Fibroblast of lung (primary cell): ENCODE measurements around the gene MREG. TPM values are rescaled to one million over a fixed set of nuclear protein-coding genes. Genes with fewer than 3 reads are reported as not detected.
A peak's percentile ranks its signal among the peaks of the same experiment; 100 is the strongest.
"Not testable (repeated sequence)": the region's sequence is repeated elsewhere in the genome, so short reads cannot be mapped to it uniquely, and the experiment has no call there.

Source experiments
- DNase-seq, 2 donors: peaks; one replicate each; pipeline versions ENCODE4 v3.0.0 to v3.0.0-alpha.2; 2010; ENCODE audit warnings: low read depth in 2 of 2
- H2AFZ ChIP-seq: 2 replicates; pipeline ENCODE4 v1.5.1; 2012; ENCODE audit warnings: low read length, control low read depth, inconsistent platforms
- H3K27ac ChIP-seq: 2 replicates; pipeline ENCODE4 v1.5.1; 2011; ENCODE audit warnings: low read length, control low read depth; ENCODE audit not compliant: insufficient read depth
- H3K27me3 ChIP-seq: 2 replicates; pipeline ENCODE4 v1.5.1; 2011; ENCODE audit warnings: mild to moderate bottlenecking, low read length; ENCODE audit not compliant: control insufficient read depth, insufficient read depth
- H3K36me3 ChIP-seq: 2 replicates; pipeline ENCODE4 v1.5.1; 2011; ENCODE audit warnings: low read length; ENCODE audit not compliant: control insufficient read depth, insufficient read depth
- H3K4me1 ChIP-seq: 2 replicates; pipeline ENCODE4 v1.5.1; 2011; ENCODE audit warnings: low read length; ENCODE audit not compliant: control insufficient read depth, insufficient read depth; ENCODE audit errors: extremely low read depth
- H3K4me2 ChIP-seq: 2 replicates; pipeline ENCODE4 v1.5.1; 2011; ENCODE audit warnings: low read length, control low read depth; ENCODE audit not compliant: insufficient read depth; ENCODE audit errors: extremely low read depth
- H3K4me3 ChIP-seq, 4 experiments: fragments of 200-600 bp in 1 of 4; sonication (generic) in 1 of 4; replicated peaks in 1 of 4; 2 replicates each; pipeline ENCODE4 v1.5.1; 2011 to 2016; ENCODE audit warnings: low read length in 4 of 4, low read depth in 3 of 4, mild to moderate bottlenecking in 3 of 4, control low read depth in 2 of 4, inconsistent platforms in 1 of 4, mixed read lengths in 1 of 4; ENCODE audit not compliant: insufficient read depth in 1 of 4; ENCODE audit errors: control extremely low read depth in 1 of 4
- H3K79me2 ChIP-seq: 2 replicates; pipeline ENCODE4 v1.5.1; 2012; ENCODE audit warnings: mild to moderate bottlenecking, low read length, inconsistent platforms; ENCODE audit not compliant: control insufficient read depth, insufficient read depth
- H3K9ac ChIP-seq: 2 replicates; pipeline ENCODE4 v1.5.1; 2011; ENCODE audit warnings: mild to moderate bottlenecking, low read length, control low read depth; ENCODE audit not compliant: insufficient read depth
- H3K9me3 ChIP-seq: 2 replicates; pipeline ENCODE4 v1.5.1; 2012; ENCODE audit warnings: low read depth, low read length; ENCODE audit not compliant: control insufficient read depth, insufficient read depth
- H4K20me1 ChIP-seq: 2 replicates; pipeline ENCODE4 v1.5.1; 2011; ENCODE audit warnings: low read length; ENCODE audit not compliant: control insufficient read depth, insufficient read depth; ENCODE audit errors: extremely low read depth
- CTCF ChIP-seq, 2 donors: IDR thresholded peaks in 1 of 2; conservative IDR thresholded peaks in 1 of 2; 1 replicate in 1 of 2; 2 replicates in 1 of 2; pipeline ENCODE4 v1.5.1; 2011 to 2012; ENCODE audit warnings: low read length in 2 of 2, control low read depth in 1 of 2, inconsistent platforms in 1 of 2, low read depth in 1 of 2, mild to moderate bottlenecking in 1 of 2
- EZH2 ChIP-seq: IDR thresholded peaks from 2 replicates; pipeline ENCODE4 v1.5.1; 2012; ENCODE audit warnings: low read length, control low read depth, mild to moderate bottlenecking; ENCODE audit errors: missing control alignments
- polyA plus RNA-seq, 2 donors: library from polyadenylated mRNA; depleted of rRNA in 1 of 2; stranded (reverse) in 1 of 2; unstranded in 1 of 2; fragments of >200 nt; gene quantifications; 2 replicates each; pipeline ENCODE4 v1.2.1, GENCODE V29; 2011 to 2012; ENCODE audit warnings: missing spikeins in 1 of 2
- total RNA-seq: library from RNA; depleted of rRNA; stranded (reverse); fragments of >200 nt; gene quantifications from 2 replicates; pipeline ENCODE4 v1.2.1, GENCODE V29; 2014

The MREG gene
- total and polyA plus RNA-seq, 2 donors (not counting 1 experiment from before 2014, with no cell fraction given), result 2.4 to 3.5 TPM

- no peak for TF ChIP-seq EZH2
- TF ChIP-seq CTCF (conservative IDR thresholded peaks at IDR 0.05 in 1 of 2, IDR thresholded peaks at IDR 0.05 in 1 of 2; ENCODE audit: low read depth in 1 of 2, low read length in 2 of 2), result no peak
These were observed 16.1 kb downstream of the MREG start for GRCh38 chr2:215997219-215997618.

GRCh38 chr2:215994911-215995310 lies 18.4 kb downstream of the MREG start:
- no peaks in the 10 kb centered on the region for H3K4me1 ChIP-seq
- no peak overlapping the region for H3K9ac ChIP-seq
- H3K27me3 ChIP-seq, result no peaks in the 10 kb centered on the region
- H3K4me2 ChIP-seq, result no peak overlapping the region
- no peaks in the 10 kb centered on the region for H3K36me3 ChIP-seq
- no peak for TF ChIP-seq EZH2
- no peak for TF ChIP-seq CTCF (conservative IDR thresholded peaks at IDR 0.05 in 1 of 2, IDR thresholded peaks at IDR 0.05 in 1 of 2; ENCODE audit: low read depth in 1 of 2, low read length in 2 of 2)
- H3K9me3 ChIP-seq, result no peaks in the 10 kb centered on the region
- H3K27ac ChIP-seq, result no peak overlapping the region
- H3K4me3 ChIP-seq, result no peak overlapping the region
- H3K79me2 ChIP-seq, result no peaks in the 10 kb centered on the region
- DNase-seq, result peak in 1 of 2 donors; percentile 53
- H4K20me1 ChIP-seq, result no peaks in the 10 kb centered on the region
- no peak overlapping the region for H2AFZ ChIP-seq

More at GRCh38 chr2:215997219-215997618, 16.1 kb downstream of the MREG start:
- no peaks in the 10 kb centered on the region for H3K4me1 ChIP-seq
- no peak overlapping the region for H3K4me3 ChIP-seq
- H3K27me3 ChIP-seq, result no peaks in the 10 kb centered on the region
- DNase-seq, result no peak
- H3K79me2 ChIP-seq, result no peaks in the 10 kb centered on the region
- no peak overlapping the region for H3K4me2 ChIP-seq
- H3K36me3 ChIP-seq, result no peaks in the 10 kb centered on the region
- H2AFZ ChIP-seq, result no peak overlapping the region
- no peak overlapping the region for H3K9ac ChIP-seq
- no peaks in the 10 kb centered on the region for H4K20me1 ChIP-seq
- no peaks in the 10 kb centered on the region for H3K9me3 ChIP-seq
- H3K27ac ChIP-seq, result no peak overlapping the region

GRCh38 chr2:215988556-215989207 lies 24.7 kb downstream of the MREG start:
- not testable (repeated sequence) for H3K27me3 ChIP-seq, H4K20me1 ChIP-seq, H3K36me3 ChIP-seq, H3K4me3 ChIP-seq, H3K79me2 ChIP-seq, H3K27ac ChIP-seq, H3K9me3 ChIP-seq, DNase-seq, H2AFZ ChIP-seq, H3K4me1 ChIP-seq, H3K9ac ChIP-seq, H3K4me2 ChIP-seq
